ENCODE results near the gene ARHGAP15. TPM values are rescaled to one million over a fixed set of nuclear protein-coding genes. Genes with fewer than 3 reads are reported as not detected.

ARHGAP15 gene
- total RNA-seq, 2 experiments from 2014 or later: 72.1 to 98.4 TPM

- Histone ChIP-seq H3K9me3 (ENCODE audit: low read length) (no peaks in the 10 kb centered on the region), H3K27ac (ENCODE audit: low read depth, low read length, poor library complexity, severe bottlenecking) (no peak overlapping the region), H2AFZ (ENCODE audit: low read length) (no peak overlapping the region), H3K9me2 (ENCODE audit: insufficient read depth, low read length) (no peaks in the 10 kb centered on the region), H3K4me1 (ENCODE audit: insufficient read depth, low read length, poor library complexity, severe bottlenecking) (peaks cover 82% of the 10 kb centered on the region), H3K4me2 (ENCODE audit: low read length) (peak overlapping the region; percentile 75; the same call in 1 of the 2 replicates), H3K36me3 (ENCODE audit: insufficient read depth, low read length) (peaks cover 57% of the 10 kb centered on the region), H3K4me3 (ENCODE audit: low read depth, low read length, poor library complexity, severe bottlenecking) (no peak overlapping the region), H4K20me1 (ENCODE audit: insufficient read depth, low read length) (no peaks in the 10 kb centered on the region), H3K79me2 (ENCODE audit: insufficient read depth, low read depth, low read length) (peaks cover 80% of the 10 kb centered on the region)
- ChIA-PET CTCF (ENCODE audit: unreplicated experiment) (interaction anchor here (1.1 kb wide), 1 partner anchor 12 kb away, joined by 3 read pairs; no protein-coding TSS in a partner anchor), POLR2A (interaction anchor here (1.0 to 3.8 kb wide), 5 partner anchors 16 to 46 kb away, joined by 3 to 21 read pairs (median 5); no protein-coding TSS in a partner anchor)
- intact Hi-C loops (cut with micrococcal nuclease; ENCODE audit: unreplicated experiment): no loop called here
- DNase-seq (ENCODE audit: low spot score): no peak
- TF ChIP-seq, protein P1, sequence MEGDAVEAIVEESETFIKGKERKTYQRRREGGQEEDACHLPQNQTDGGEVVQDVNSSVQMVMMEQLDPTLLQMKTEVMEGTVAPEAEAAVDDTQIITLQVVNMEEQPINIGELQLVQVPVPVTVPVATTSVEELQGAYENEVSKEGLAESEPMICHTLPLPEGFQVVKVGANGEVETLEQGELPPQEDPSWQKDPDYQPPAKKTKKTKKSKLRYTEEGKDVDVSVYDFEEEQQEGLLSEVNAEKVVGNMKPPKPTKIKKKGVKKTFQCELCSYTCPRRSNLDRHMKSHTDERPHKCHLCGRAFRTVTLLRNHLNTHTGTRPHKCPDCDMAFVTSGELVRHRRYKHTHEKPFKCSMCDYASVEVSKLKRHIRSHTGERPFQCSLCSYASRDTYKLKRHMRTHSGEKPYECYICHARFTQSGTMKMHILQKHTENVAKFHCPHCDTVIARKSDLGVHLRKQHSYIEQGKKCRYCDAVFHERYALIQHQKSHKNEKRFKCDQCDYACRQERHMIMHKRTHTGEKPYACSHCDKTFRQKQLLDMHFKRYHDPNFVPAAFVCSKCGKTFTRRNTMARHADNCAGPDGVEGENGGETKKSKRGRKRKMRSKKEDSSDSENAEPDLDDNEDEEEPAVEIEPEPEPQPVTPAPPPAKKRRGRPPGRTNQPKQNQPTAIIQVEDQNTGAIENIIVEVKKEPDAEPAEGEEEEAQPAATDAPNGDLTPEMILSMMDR (conservative IDR thresholded peaks at IDR 0.05; ENCODE audit: low read length): no peak
- TF ChIP-seq EZH2phosphoT487 (IDR thresholded peaks at IDR 0.05; ENCODE audit: borderline replicate concordance, low read depth, low read length): no peak
- no TSS peak for BruUV-seq (replicated peaks)
Observed at GRCh38 chr2:143157418-143157817, 28.2 kb downstream of the ARHGAP15 start.

GRCh38 chr2:143158098-143158497 lies 28.9 kb downstream of the ARHGAP15 start:
- no TSS peak for BruUV-seq (replicated peaks)
- ChIA-PET POLR2A (interaction anchor here (0.6 to 3.8 kb wide), 6 partner anchors 9 to 1409 kb away, joined by 3 to 21 read pairs (median 4); no protein-coding TSS in a partner anchor), CTCF (ENCODE audit: unreplicated experiment) (interaction anchor here (1.1 kb wide), 1 partner anchor 11 kb away, joined by 3 read pairs; no protein-coding TSS in a partner anchor)
- H3K4me2 ChIP-seq (ENCODE audit: low read length): peak overlapping the region; percentile 75
- no peaks in the 10 kb centered on the region for H3K9me3 ChIP-seq (ENCODE audit: low read length)
- peaks cover 75% of the 10 kb centered on the region for H3K4me1 ChIP-seq (ENCODE audit: insufficient read depth, low read length, poor library complexity, severe bottlenecking)
- H3K27ac ChIP-seq (ENCODE audit: low read depth, low read length, poor library complexity, severe bottlenecking): peak overlapping the region; percentile 26
- no peak for DNase-seq (ENCODE audit: low spot score)
- H2AFZ ChIP-seq (ENCODE audit: low read length): no peak overlapping the region
- peaks cover 80% of the 10 kb centered on the region for H3K79me2 ChIP-seq (ENCODE audit: insufficient read depth, low read depth, low read length)
- H3K9me2 ChIP-seq (ENCODE audit: insufficient read depth, low read length): no peaks in the 10 kb centered on the region
- H4K20me1 ChIP-seq (ENCODE audit: insufficient read depth, low read length): peaks cover 5% of the 10 kb centered on the region; the same call in 1 of the 2 replicates
- H3K4me3 ChIP-seq (ENCODE audit: low read depth, low read length, poor library complexity, severe bottlenecking): peak overlapping the region; percentile 41
- no peak for TF ChIP-seq EZH2phosphoT487 (IDR thresholded peaks at IDR 0.05; ENCODE audit: borderline replicate concordance, low read depth, low read length)
- H3K36me3 ChIP-seq (ENCODE audit: insufficient read depth, low read length): peaks cover 63% of the 10 kb centered on the region
- intact Hi-C loops (cut with micrococcal nuclease; ENCODE audit: unreplicated experiment): no loop called here

DNA sequence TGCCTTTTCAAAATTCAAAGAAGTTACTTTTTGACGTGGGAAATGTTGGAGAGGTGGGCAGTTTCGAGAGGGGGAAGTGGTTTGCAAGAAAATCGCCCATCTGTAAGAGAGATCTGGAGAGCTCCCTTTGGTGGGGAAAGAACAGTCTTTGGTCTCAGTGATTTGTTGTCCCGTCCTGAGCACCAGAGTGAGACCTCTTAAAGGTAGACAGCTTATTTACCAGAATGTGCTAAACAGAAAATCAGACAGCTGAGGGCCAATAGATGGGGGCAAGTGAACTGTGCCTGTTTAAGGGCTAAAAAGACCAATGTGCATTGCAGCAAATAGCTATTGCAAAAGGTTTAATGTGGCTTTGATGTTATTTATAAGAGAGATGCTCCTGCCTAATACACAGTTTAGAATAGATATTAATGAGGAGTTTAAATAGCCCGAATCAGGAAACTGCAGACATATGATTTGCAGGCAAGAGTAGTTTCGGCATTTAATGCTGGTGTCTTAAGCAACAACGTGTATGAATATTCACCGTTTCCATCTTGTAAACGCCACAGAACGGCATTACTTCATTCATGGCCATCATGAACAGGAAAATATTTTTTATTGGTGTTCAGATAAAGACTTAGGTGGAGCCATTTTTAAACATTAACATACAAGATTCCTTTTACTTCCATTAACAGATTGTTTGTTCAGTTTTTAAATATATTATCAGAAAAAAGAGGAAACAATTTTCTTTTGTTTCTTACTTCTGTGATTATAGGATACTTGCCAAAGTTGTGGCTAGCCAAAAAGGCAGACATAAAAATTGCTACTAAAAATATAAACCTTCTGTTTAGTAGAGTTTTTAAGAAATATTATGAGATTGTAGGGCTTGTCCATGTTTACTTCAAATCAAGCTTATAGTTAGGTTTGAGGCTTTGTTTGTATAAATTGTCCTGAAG lies 29.6 kb downstream of the ARHGAP15 start:
- ChIA-PET CTCF (ENCODE audit: unreplicated experiment) (interaction anchor here (1.1 kb wide), 1 partner anchor 10 kb away, joined by 3 read pairs; no protein-coding TSS in a partner anchor), POLR2A (interaction anchor here (0.6 to 3.8 kb wide), 6 partner anchors 11 to 1409 kb away, joined by 3 to 21 read pairs (median 4); no protein-coding TSS in a partner anchor)
- peak overlapping the region; percentile 75 for H3K4me2 ChIP-seq (ENCODE audit: low read length)
- no peaks in the 10 kb centered on the region for H3K9me3 ChIP-seq (ENCODE audit: low read length)
- DNase-seq (ENCODE audit: low spot score): peak; percentile 40
- peaks cover 67% of the 10 kb centered on the region for H3K36me3 ChIP-seq (ENCODE audit: insufficient read depth, low read length)
- BruUV-seq (replicated peaks): TSS peak; percentile 10
- H3K9me2 ChIP-seq (ENCODE audit: insufficient read depth, low read length): no peaks in the 10 kb centered on the region
- H2AFZ ChIP-seq (ENCODE audit: low read length): no peak overlapping the region
- no peak for TF ChIP-seq EZH2phosphoT487 (IDR thresholded peaks at IDR 0.05; ENCODE audit: borderline replicate concordance, low read depth, low read length)
- TF ChIP-seq, protein P1 (conservative IDR thresholded peaks at IDR 0.05; ENCODE audit: low read length): no peak
- H3K4me3 ChIP-seq (ENCODE audit: low read depth, low read length, poor library complexity, severe bottlenecking): peak overlapping the region; percentile 41
- peaks cover 76% of the 10 kb centered on the region for H3K79me2 ChIP-seq (ENCODE audit: insufficient read depth, low read depth, low read length)
- H3K27ac ChIP-seq (ENCODE audit: low read depth, low read length, poor library complexity, severe bottlenecking): peak overlapping the region; percentile 26
- peaks cover 69% of the 10 kb centered on the region for H3K4me1 ChIP-seq (ENCODE audit: insufficient read depth, low read length, poor library complexity, severe bottlenecking)
- H4K20me1 ChIP-seq (ENCODE audit: insufficient read depth, low read length): peaks cover 5% of the 10 kb centered on the region; the same call in 1 of the 2 replicates
- intact Hi-C loops (cut with micrococcal nuclease; ENCODE audit: unreplicated experiment): no loop called here

Data from OCI-LY7 (cell line).